ENCODE data around the gene PDE7B. TPM values are rescaled to one million over a fixed set of nuclear protein-coding genes. Genes with fewer than 3 reads are reported as not detected.

Gene PDE7B
- total and polyA plus RNA-seq, 2 donors (not counting 1 experiment from before 2014, with no cell fraction given) = 2.6 to 7.5 TPM

- H3K79me2 ChIP-seq (ENCODE audit: control insufficient read depth, insufficient read depth, low read length) = no peaks in the 10 kb centered on the region
- no peaks in the 10 kb centered on the region for H3K4me1 Mint-ChIP-seq
- peaks cover 7% of the 10 kb centered on the region for H3K9me3 Mint-ChIP-seq (ENCODE audit: insufficient read depth)
- no peak overlapping the region for H2AFZ ChIP-seq (ENCODE audit: insufficient read depth, low read depth, low read length, poor library complexity, severe bottlenecking)
- no peak overlapping the region for H3K9ac ChIP-seq (ENCODE audit: low read length)
- no peak overlapping the region for H3K27ac Mint-ChIP-seq
- ChIA-PET CTCF (no interaction called here), POLR2A (interaction anchor here (0.7 kb wide), 1 partner anchor 1543 kb away, joined by 7 read pairs; no protein-coding TSS in a partner anchor)
- no peak overlapping the region for H3K4me2 ChIP-seq (replicated peaks; ENCODE audit: low read depth, low read length, poor library complexity, severe bottlenecking)
- H3K27me3 ChIP-seq (replicated peaks in 1 of 4; ENCODE audit: control extremely low read depth in 1 of 4, control insufficient read depth in 3 of 4, insufficient read depth in 4 of 4, low read length in 3 of 4) = no peaks in the 10 kb centered on the region
- no peaks in the 10 kb centered on the region for H3K4me1 ChIP-seq (ENCODE audit: control insufficient read depth in 2 of 2, insufficient read depth in 2 of 2, low read length in 2 of 2)
- no peak overlapping the region for H3K4me3 Mint-ChIP-seq
- H3K27me3 Mint-ChIP-seq = no peaks in the 10 kb centered on the region
- no peak overlapping the region for H3K4me3 ChIP-seq (ENCODE audit: control extremely low read depth in 1 of 5, extremely low read depth in 1 of 5, insufficient read depth in 1 of 5, low read depth in 2 of 5, low read length in 4 of 5)
- DNase-seq = no peak
- no CpG with 5 or more reads among the region's 5 CpGs for WGBS (ENCODE audit: insufficient coverage)
- no peaks in the 10 kb centered on the region for H3K36me3 ChIP-seq (replicated peaks in 1 of 2; ENCODE audit: control extremely low read depth in 1 of 2, control insufficient read depth in 1 of 2, extremely low read depth in 1 of 2, insufficient read depth in 2 of 2, low read length in 1 of 2)
- TF ChIP-seq CTCF (IDR thresholded peaks at IDR 0.05) (no peak), EZH2 (IDR thresholded peaks at IDR 0.05; ENCODE audit: borderline replicate concordance, insufficient read depth, low read depth, low read length, poor library complexity, severe bottlenecking) (no peak)
- H3K27ac ChIP-seq (ENCODE audit: low read length in 2 of 2) = no peak overlapping the region
- ATAC-seq (ENCODE audit: low read depth) = no peak
- H4K20me1 ChIP-seq (ENCODE audit: control insufficient read depth, insufficient read depth, low read length, poor library complexity, severe bottlenecking) = no peaks in the 10 kb centered on the region
- peaks cover 0 to 8% (median 3%) of the 10 kb centered on the region in 3 donors for H3K9me3 ChIP-seq (ENCODE audit: control extremely low read depth in 1 of 3, control insufficient read depth in 2 of 3, insufficient read depth in 1 of 3, low read length in 2 of 3)
- intact Hi-C loops (cut with micrococcal nuclease) = no loop called here
Observed at GRCh38 chr6:136134268-136134667, 282.8 kb downstream of the PDE7B start.

- ChIA-PET POLR2A (interaction anchor here (0.7 kb wide), 1 partner anchor 1544 kb away, joined by 7 read pairs; no protein-coding TSS in a partner anchor), CTCF (interaction anchor here (0.7 kb wide), 1 partner anchor 14 kb away, joined by 4 read pairs; no protein-coding TSS in a partner anchor)
- Histone ChIP-seq H3K36me3 (replicated peaks in 1 of 2; ENCODE audit: control extremely low read depth in 1 of 2, control insufficient read depth in 1 of 2, extremely low read depth in 1 of 2, insufficient read depth in 2 of 2, low read length in 1 of 2) (no peaks in the 10 kb centered on the region), H3K27me3 (replicated peaks in 1 of 4; ENCODE audit: control extremely low read depth in 1 of 4, control insufficient read depth in 3 of 4, insufficient read depth in 4 of 4, low read length in 3 of 4) (no peaks in the 10 kb centered on the region), H2AFZ (ENCODE audit: insufficient read depth, low read depth, low read length, poor library complexity, severe bottlenecking) (no peak overlapping the region), H3K4me1 (ENCODE audit: control insufficient read depth in 2 of 2, insufficient read depth in 2 of 2, low read length in 2 of 2) (no peaks in the 10 kb centered on the region), H3K79me2 (ENCODE audit: control insufficient read depth, insufficient read depth, low read length) (no peaks in the 10 kb centered on the region), H3K4me3 (ENCODE audit: control extremely low read depth in 1 of 5, extremely low read depth in 1 of 5, insufficient read depth in 1 of 5, low read depth in 2 of 5, low read length in 4 of 5) (no peak overlapping the region), H3K4me2 (replicated peaks; ENCODE audit: low read depth, low read length, poor library complexity, severe bottlenecking) (no peak overlapping the region), H3K9ac (ENCODE audit: low read length) (no peak overlapping the region), H3K9me3 (ENCODE audit: control extremely low read depth in 1 of 3, control insufficient read depth in 2 of 3, insufficient read depth in 1 of 3, low read length in 2 of 3) (peaks cover 0 to 6% (median 3%) of the 10 kb centered on the region in 3 donors), H4K20me1 (ENCODE audit: control insufficient read depth, insufficient read depth, low read length, poor library complexity, severe bottlenecking) (no peaks in the 10 kb centered on the region), H3K27ac (ENCODE audit: low read length in 2 of 2) (no peak overlapping the region)
- TF ChIP-seq EZH2 (IDR thresholded peaks at IDR 0.05; ENCODE audit: borderline replicate concordance, insufficient read depth, low read depth, low read length, poor library complexity, severe bottlenecking) (no peak), CTCF (IDR thresholded peaks at IDR 0.05) (no peak)
- 60% methylated on average over 1 of the region's 3 CpGs for WGBS (ENCODE audit: insufficient coverage)
- intact Hi-C loops (cut with micrococcal nuclease) = no loop called here
- no peak for ATAC-seq (ENCODE audit: low read depth)
- no peak overlapping the region for H3K27ac Mint-ChIP-seq
- DNase-seq = no peak
- no peak overlapping the region for H3K4me3 Mint-ChIP-seq
- H3K4me1 Mint-ChIP-seq = no peaks in the 10 kb centered on the region
- H3K9me3 Mint-ChIP-seq (ENCODE audit: insufficient read depth) = peaks cover 7% of the 10 kb centered on the region
- no peaks in the 10 kb centered on the region for H3K27me3 Mint-ChIP-seq
Observed at GRCh38 chr6:136134751-136135150, 283.2 kb downstream of the PDE7B start.
